HepG2 (cell line): ENCODE results near the gene C5orf15. TPM values are rescaled to one million over a fixed set of nuclear protein-coding genes. Genes with fewer than 3 reads are reported as not detected.
A peak's percentile ranks its signal among the peaks of the same experiment; 100 is the strongest.

Experiments used
- AGO2 ChIP-seq: fragments of 200-400 bp; formaldehyde crosslinking; optimal IDR thresholded peaks from 2 replicates; pipeline ENCODE3; 2017; ENCODE audit warnings: mild to moderate bottlenecking, low read depth, low read length, moderate library complexity
- ERF ChIP-seq: IDR thresholded peaks from 2 replicates; pipeline ENCODE4 v1.6.1; 2018; ENCODE audit warnings: missing biosample characterization, missing genetic modification reagents
- GATA4 ChIP-seq: sonication (generic); IDR thresholded peaks from 2 replicates; pipeline ENCODE4 v1.6.1; 2016; ENCODE audit warnings: antibody characterized with exemption, low read depth, borderline replicate concordance
- KDM1A ChIP-seq: IDR thresholded peaks from 2 replicates; pipeline ENCODE4 v1.6.1; 2016; ENCODE audit warnings: missing compliant biosample characterization
- KDM6A ChIP-seq: IDR thresholded peaks from 2 replicates; pipeline ENCODE4 v1.6.1; 2016; ENCODE audit warnings: low read depth
- NCOA5 ChIP-seq: sonication (generic); formaldehyde crosslinking; IDR thresholded peaks from 2 replicates; pipeline ENCODE4 v1.4.0; 2020; ENCODE audit warnings: missing genetic modification reagents
- NR2F1 ChIP-seq, 2 experiments: fragments of 450-650 bp in 1 of 2; formaldehyde crosslinking in 1 of 2; IDR thresholded peaks; 2 replicates each; pipeline versions ENCODE4 v1.5.0 to v1.6.1; 2016 to 2020; ENCODE audit warnings: mild to moderate bottlenecking in 1 of 2, missing compliant biosample characterization in 1 of 2, missing genetic modification reagents in 1 of 2, moderate library complexity in 1 of 2
- NR2F6 ChIP-seq, 2 experiments: IDR thresholded peaks; 2 replicates each; pipeline ENCODE4 v1.6.1; 2016; ENCODE audit warnings: antibody characterized with exemption in 1 of 2, mild to moderate bottlenecking in 1 of 2
- REL ChIP-seq: sonication (generic); formaldehyde crosslinking; conservative IDR thresholded peaks from 2 replicates; pipeline ENCODE4 v1.8.0; 2022; ENCODE audit warnings: mild to moderate bottlenecking, missing genetic modification reagents, moderate library complexity
- SCMH1 ChIP-seq: sonication (generic); formaldehyde crosslinking; IDR thresholded peaks from 2 replicates; pipeline ENCODE4 v1.9.0; 2021; ENCODE audit warnings: missing genetic modification reagents, mild to moderate bottlenecking, borderline replicate concordance
- SRSF4 ChIP-seq: fragments of 200-400 bp; formaldehyde crosslinking; IDR thresholded peaks from one replicate; pipeline ENCODE4 v1.6.1; 2018; ENCODE audit warnings: mild to moderate bottlenecking, low read depth, low read length, moderate library complexity; ENCODE audit not compliant: poor library complexity, severe bottlenecking
- TP53 ChIP-seq: sonication (generic); formaldehyde crosslinking; conservative IDR thresholded peaks from 2 replicates; pipeline ENCODE4 v1.4.0; 2020; ENCODE audit warnings: missing genetic modification reagents
- WIZ ChIP-seq: sonication (generic); formaldehyde crosslinking; IDR thresholded peaks from 2 replicates; pipeline ENCODE4 v1.5.1; 2020; ENCODE audit warnings: mild to moderate bottlenecking, missing genetic modification reagents
- ZBTB21 ChIP-seq: sonication (generic); formaldehyde crosslinking; IDR thresholded peaks from 2 replicates; pipeline ENCODE4 v1.4.0; 2020; ENCODE audit warnings: missing genetic modification reagents
- ZNF670 ChIP-seq: sonication (generic); formaldehyde crosslinking; IDR thresholded peaks from 2 replicates; pipeline ENCODE4 v1.8.0; 2022; ENCODE audit warnings: mild to moderate bottlenecking, missing genetic modification reagents, borderline replicate concordance
- ZSCAN30 ChIP-seq: sonication (generic); formaldehyde crosslinking; IDR thresholded peaks from 2 replicates; pipeline ENCODE4 v1.5.0; 2020; ENCODE audit warnings: mild to moderate bottlenecking, missing genetic modification reagents
- polyA plus RNA-seq, 8 experiments: library from polyadenylated mRNA; depleted of rRNA in 3 of 8; stranded (reverse) in 7 of 8; unstranded in 1 of 8; fragments of >200 nt; fragmentation: Illumina TruSeq in 4 of 8; extraction: Trizol in 4 of 8; gene quantifications; 2 replicates each; pipeline versions ENCODE4 v1.2.1 to v1.2.3, GENCODE V29; 2011 to 2016; ENCODE audit warnings: low read depth in 4 of 8, missing spikeins in 1 of 8, mixed read lengths in 1 of 8; ENCODE audit not compliant: insufficient read depth in 1 of 8
- total RNA-seq, 5 experiments: library from RNA; depleted of rRNA; stranded (reverse); fragments of >200 nt; fragmentation: Illumina TruSeq; extraction: Trizol; gene quantifications; 2 replicates each; pipeline ENCODE4 v1.2.3, GENCODE V29; 2016; ENCODE audit warnings: low read depth in 1 of 5
- TF ChIP-seq, protein P1 (sequence below): sonication (generic); formaldehyde crosslinking; IDR thresholded peaks from 2 replicates; pipeline ENCODE4 v1.4.0; 2020; ENCODE audit warnings: missing genetic modification reagents, borderline replicate concordance
- TF ChIP-seq, protein P2 (sequence below): sonication (generic); formaldehyde crosslinking; conservative IDR thresholded peaks from 2 replicates; pipeline ENCODE4 v1.4.0; 2020; ENCODE audit warnings: mild to moderate bottlenecking, missing genetic modification reagents, moderate library complexity
- TF ChIP-seq, protein P3 (sequence below): IDR thresholded peaks from 2 replicates; pipeline ENCODE4 v1.6.1; 2012; ENCODE audit warnings: low read length, improper control_type of control experiment

Gene C5orf15
- total and polyA plus RNA-seq, 2 of the 13 experiments (the other 11 are each of a cell fraction or from before 2014, with no cell fraction given): 58.5 to 82.7 TPM

DNA sequence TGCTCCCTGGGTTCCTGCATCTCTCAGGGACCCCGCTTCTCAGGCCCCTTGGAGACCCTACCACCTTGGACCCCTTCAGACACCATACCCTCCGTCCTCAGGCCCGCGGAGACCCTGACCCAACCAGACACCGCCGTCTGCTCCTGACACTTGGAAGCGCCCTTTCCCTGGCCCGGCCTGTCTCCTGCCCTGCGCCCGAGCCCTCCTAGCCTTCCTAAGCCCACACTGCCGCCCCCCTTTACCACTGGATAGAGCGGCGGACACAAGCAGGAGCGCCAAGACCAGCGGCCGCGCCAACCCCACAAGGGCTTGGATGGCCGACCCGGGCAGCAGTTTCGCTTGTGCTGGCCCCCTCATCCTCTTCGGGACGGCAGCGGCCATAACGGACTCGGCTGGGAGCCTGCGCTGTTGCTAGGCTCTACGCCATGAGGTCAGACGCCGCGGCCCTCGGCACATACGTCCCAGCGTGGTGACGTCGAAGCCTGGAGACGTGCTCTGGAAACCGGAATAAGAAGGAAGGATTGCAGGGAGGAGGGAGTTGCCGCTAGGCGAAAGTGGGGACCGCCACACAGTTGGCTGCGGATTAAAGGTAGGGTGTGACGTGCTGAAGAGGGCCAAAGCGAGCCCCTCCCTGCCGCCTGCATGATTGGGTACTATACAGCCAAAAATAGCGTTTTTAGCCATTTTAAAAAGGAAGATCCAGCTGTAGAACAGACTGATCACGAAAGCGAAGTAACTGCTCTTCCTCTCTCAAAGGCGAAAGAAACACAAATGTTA is at the start of gene C5orf15 (continued):
- TF ChIP-seq, protein P1, sequence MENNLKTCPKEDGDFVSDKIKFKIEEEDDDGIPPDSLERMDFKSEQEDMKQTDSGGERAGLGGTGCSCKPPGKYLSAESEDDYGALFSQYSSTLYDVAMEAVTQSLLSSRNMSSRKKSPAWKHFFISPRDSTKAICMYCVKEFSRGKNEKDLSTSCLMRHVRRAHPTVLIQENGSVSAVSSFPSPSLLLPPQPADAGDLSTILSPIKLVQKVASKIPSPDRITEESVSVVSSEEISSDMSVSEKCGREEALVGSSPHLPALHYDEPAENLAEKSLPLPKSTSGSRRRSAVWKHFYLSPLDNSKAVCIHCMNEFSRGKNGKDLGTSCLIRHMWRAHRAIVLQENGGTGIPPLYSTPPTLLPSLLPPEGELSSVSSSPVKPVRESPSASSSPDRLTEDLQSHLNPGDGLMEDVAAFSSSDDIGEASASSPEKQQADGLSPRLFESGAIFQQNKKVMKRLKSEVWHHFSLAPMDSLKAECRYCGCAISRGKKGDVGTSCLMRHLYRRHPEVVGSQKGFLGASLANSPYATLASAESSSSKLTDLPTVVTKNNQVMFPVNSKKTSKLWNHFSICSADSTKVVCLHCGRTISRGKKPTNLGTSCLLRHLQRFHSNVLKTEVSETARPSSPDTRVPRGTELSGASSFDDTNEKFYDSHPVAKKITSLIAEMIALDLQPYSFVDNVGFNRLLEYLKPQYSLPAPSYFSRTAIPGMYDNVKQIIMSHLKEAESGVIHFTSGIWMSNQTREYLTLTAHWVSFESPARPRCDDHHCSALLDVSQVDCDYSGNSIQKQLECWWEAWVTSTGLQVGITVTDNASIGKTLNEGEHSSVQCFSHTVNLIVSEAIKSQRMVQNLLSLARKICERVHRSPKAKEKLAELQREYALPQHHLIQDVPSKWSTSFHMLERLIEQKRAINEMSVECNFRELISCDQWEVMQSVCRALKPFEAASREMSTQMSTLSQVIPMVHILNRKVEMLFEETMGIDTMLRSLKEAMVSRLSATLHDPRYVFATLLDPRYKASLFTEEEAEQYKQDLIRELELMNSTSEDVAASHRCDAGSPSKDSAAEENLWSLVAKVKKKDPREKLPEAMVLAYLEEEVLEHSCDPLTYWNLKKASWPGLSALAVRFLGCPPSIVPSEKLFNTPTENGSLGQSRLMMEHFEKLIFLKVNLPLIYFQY (CRISPR knock-in tag): peak; percentile 69; the same call in 1 of the 2 replicates
- TF ChIP-seq, protein P2, sequence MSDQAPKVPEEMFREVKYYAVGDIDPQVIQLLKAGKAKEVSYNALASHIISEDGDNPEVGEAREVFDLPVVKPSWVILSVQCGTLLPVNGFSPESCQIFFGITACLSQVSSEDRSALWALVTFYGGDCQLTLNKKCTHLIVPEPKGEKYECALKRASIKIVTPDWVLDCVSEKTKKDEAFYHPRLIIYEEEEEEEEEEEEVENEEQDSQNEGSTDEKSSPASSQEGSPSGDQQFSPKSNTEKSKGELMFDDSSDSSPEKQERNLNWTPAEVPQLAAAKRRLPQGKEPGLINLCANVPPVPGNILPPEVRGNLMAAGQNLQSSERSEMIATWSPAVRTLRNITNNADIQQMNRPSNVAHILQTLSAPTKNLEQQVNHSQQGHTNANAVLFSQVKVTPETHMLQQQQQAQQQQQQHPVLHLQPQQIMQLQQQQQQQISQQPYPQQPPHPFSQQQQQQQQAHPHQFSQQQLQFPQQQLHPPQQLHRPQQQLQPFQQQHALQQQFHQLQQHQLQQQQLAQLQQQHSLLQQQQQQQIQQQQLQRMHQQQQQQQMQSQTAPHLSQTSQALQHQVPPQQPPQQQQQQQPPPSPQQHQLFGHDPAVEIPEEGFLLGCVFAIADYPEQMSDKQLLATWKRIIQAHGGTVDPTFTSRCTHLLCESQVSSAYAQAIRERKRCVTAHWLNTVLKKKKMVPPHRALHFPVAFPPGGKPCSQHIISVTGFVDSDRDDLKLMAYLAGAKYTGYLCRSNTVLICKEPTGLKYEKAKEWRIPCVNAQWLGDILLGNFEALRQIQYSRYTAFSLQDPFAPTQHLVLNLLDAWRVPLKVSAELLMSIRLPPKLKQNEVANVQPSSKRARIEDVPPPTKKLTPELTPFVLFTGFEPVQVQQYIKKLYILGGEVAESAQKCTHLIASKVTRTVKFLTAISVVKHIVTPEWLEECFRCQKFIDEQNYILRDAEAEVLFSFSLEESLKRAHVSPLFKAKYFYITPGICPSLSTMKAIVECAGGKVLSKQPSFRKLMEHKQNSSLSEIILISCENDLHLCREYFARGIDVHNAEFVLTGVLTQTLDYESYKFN (CRISPR knock-in tag): peak; percentile 58
- no peak for TF ChIP-seq NR2F1 (CRISPR knock-in tag; IDR thresholded peaks at IDR 0.05)
- no peak for TF ChIP-seq KDM1A
- no peak; the same call in 1 of the 2 replicates for TF ChIP-seq ZNF670 (CRISPR knock-in tag)
- peak; percentile 98 for TF ChIP-seq AGO2
- no peak for TF ChIP-seq NR2F6 (IDR thresholded peaks at IDR 0.05)
- TF ChIP-seq NR2F6 (CRISPR knock-in tag; IDR thresholded peaks at IDR 0.05): peak; percentile 41; the same call in 1 of the 2 replicates
- TF ChIP-seq ZSCAN30 (CRISPR knock-in tag): no peak
- no peak for TF ChIP-seq SCMH1 (CRISPR knock-in tag)
- no peak for TF ChIP-seq REL (CRISPR knock-in tag)
- no peak for TF ChIP-seq WIZ (CRISPR knock-in tag)
- peak; percentile 92 for TF ChIP-seq ZBTB21 (CRISPR knock-in tag)
- no peak for TF ChIP-seq TP53 (CRISPR knock-in tag)
- TF ChIP-seq, protein P3, sequence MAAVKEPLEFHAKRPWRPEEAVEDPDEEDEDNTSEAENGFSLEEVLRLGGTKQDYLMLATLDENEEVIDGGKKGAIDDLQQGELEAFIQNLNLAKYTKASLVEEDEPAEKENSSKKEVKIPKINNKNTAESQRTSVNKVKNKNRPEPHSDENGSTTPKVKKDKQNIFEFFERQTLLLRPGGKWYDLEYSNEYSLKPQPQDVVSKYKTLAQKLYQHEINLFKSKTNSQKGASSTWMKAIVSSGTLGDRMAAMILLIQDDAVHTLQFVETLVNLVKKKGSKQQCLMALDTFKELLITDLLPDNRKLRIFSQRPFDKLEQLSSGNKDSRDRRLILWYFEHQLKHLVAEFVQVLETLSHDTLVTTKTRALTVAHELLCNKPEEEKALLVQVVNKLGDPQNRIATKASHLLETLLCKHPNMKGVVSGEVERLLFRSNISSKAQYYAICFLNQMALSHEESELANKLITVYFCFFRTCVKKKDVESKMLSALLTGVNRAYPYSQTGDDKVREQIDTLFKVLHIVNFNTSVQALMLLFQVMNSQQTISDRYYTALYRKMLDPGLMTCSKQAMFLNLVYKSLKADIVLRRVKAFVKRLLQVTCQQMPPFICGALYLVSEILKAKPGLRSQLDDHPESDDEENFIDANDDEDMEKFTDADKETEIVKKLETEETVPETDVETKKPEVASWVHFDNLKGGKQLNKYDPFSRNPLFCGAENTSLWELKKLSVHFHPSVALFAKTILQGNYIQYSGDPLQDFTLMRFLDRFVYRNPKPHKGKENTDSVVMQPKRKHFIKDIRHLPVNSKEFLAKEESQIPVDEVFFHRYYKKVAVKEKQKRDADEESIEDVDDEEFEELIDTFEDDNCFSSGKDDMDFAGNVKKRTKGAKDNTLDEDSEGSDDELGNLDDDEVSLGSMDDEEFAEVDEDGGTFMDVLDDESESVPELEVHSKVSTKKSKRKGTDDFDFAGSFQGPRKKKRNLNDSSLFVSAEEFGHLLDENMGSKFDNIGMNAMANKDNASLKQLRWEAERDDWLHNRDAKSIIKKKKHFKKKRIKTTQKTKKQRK: no peak
- no peak; the same call in 1 of the 2 replicates for TF ChIP-seq GATA4
- TF ChIP-seq NCOA5: no peak
- no peak for TF ChIP-seq KDM6A (CRISPR knock-in tag)
- no peak for TF ChIP-seq SRSF4
- peak; percentile 93 for TF ChIP-seq ERF (CRISPR knock-in tag)
